Measurements from ENCODE around the gene POLR1A. TPM values are rescaled to one million over a fixed set of nuclear protein-coding genes. Genes with fewer than 3 reads are reported as not detected.

POLR1A gene
- total and polyA plus RNA-seq, 4 donors, result 3.2 to 12.3 (median 6.1) TPM

GRCh38 chr2:86056590-86057331 lies 48.9 kb downstream of the POLR1A start:
- H3K4me1 ChIP-seq (ENCODE audit: control insufficient read depth in 4 of 4, insufficient read depth in 4 of 4, low read length in 3 of 4), result peaks cover 2 to 5% (median 3%) of the 10 kb centered on the region in 4 donors
- no peak for DNase-seq (ENCODE audit: low spot score)
- H3K36me3 ChIP-seq (ENCODE audit: control insufficient read depth in 4 of 4, insufficient read depth in 3 of 4, low read depth in 1 of 4, low read length in 3 of 4), result peaks cover 7 to 13% (median 9%) of the 10 kb centered on the region in 4 donors
- no peak overlapping the region for H3K4me3 ChIP-seq (ENCODE audit: low read depth in 1 of 3, low read length in 3 of 3)
- H3K27me3 ChIP-seq (ENCODE audit: control insufficient read depth in 4 of 4, insufficient read depth in 4 of 4, low read length in 3 of 4), result no peaks in the 10 kb centered on the region
- H3K27ac ChIP-seq (ENCODE audit: low read depth in 1 of 2, low read length in 2 of 2), result no peak overlapping the region
- no peak overlapping the region for H3K9ac ChIP-seq (ENCODE audit: low read depth in 1 of 2, low read length in 2 of 2)
- TF ChIP-seq FOXA1 (IDR thresholded peaks at IDR 0.05) (no peak), MAX (IDR thresholded peaks at IDR 0.05) (no peak), SP1 (IDR thresholded peaks at IDR 0.05) (no peak), HNF4G (IDR thresholded peaks at IDR 0.05) (no peak), NR2F2 (IDR thresholded peaks at IDR 0.05) (no peak), CTCF (IDR thresholded peaks at IDR 0.05; ENCODE audit: low read depth, low read length, missing input control) (no peak), ATF3 (IDR thresholded peaks at IDR 0.05) (no peak), EGR1 (IDR thresholded peaks at IDR 0.05; ENCODE audit: low read depth in 2 of 2) (no peak), RXRA (IDR thresholded peaks at IDR 0.05) (no peak), TAF1 (conservative IDR thresholded peaks at IDR 0.05) (no peak)
- WGBS, result 96% methylated on average over 4 of the region's 4 CpGs
- H3K9me3 ChIP-seq (ENCODE audit: control insufficient read depth in 4 of 4, low read length in 3 of 4), result no peaks in the 10 kb centered on the region

- no peak overlapping the region for H3K4me3 ChIP-seq (ENCODE audit: low read depth in 1 of 3, low read length in 3 of 3)
- H3K27ac ChIP-seq (ENCODE audit: low read depth in 1 of 2, low read length in 2 of 2), result no peak overlapping the region
- no peaks in the 10 kb centered on the region for H3K9me3 ChIP-seq (ENCODE audit: control insufficient read depth in 4 of 4, low read length in 3 of 4)
- H3K4me1 ChIP-seq (ENCODE audit: control insufficient read depth in 4 of 4, insufficient read depth in 4 of 4, low read length in 3 of 4), result no peaks in the 10 kb centered on the region
- H3K27me3 ChIP-seq (ENCODE audit: control insufficient read depth in 4 of 4, insufficient read depth in 4 of 4, low read length in 3 of 4), result no peaks in the 10 kb centered on the region
- peaks cover 11 to 13% (median 12%) of the 10 kb centered on the region in 4 donors for H3K36me3 ChIP-seq (ENCODE audit: control insufficient read depth in 4 of 4, insufficient read depth in 3 of 4, low read depth in 1 of 4, low read length in 3 of 4)
- WGBS, result 95% methylated on average over 3 of the region's 3 CpGs
- DNase-seq (ENCODE audit: low spot score), result no peak
- TF ChIP-seq NR2F2 (IDR thresholded peaks at IDR 0.05) (no peak), FOXA1 (IDR thresholded peaks at IDR 0.05) (no peak), HNF4A (conservative IDR thresholded peaks at IDR 0.05) (no peak), ZBTB33 (IDR thresholded peaks at IDR 0.05) (no peak), MAX (IDR thresholded peaks at IDR 0.05) (no peak), YY1 (IDR thresholded peaks at IDR 0.05) (no peak), FOXA2 (IDR thresholded peaks at IDR 0.05) (no peak), CTCF (IDR thresholded peaks at IDR 0.05; ENCODE audit: low read depth, low read length, missing input control) (no peak)
- no peak overlapping the region for H3K9ac ChIP-seq (ENCODE audit: low read depth in 1 of 2, low read length in 2 of 2)
These were observed 50.4 kb downstream of the POLR1A start for GRCh38 chr2:86055314-86055713.
